ENCODE data around the gene SMOC2.

The SMOC2 gene

GRCh38 chr6:168576388-168576787 lies 135.4 kb downstream of the SMOC2 start:
- DNase-seq (ENCODE audit: low spot score) = no peak

- DNase-seq (ENCODE audit: low spot score) = no peak
Measured at GRCh38 chr6:168577496-168577895, 136.5 kb downstream of the SMOC2 start.

GRCh38 chr6:168578036-168578435 lies 137.1 kb downstream of the SMOC2 start:
- DNase-seq (ENCODE audit: low spot score) = no peak

- no peak for DNase-seq (ENCODE audit: low spot score)
Measured at GRCh38 chr6:168581236-168581635, 140.3 kb downstream of the SMOC2 start.

- DNase-seq (ENCODE audit: low spot score) = no peak
Measured at GRCh38 chr6:168581706-168582105, 140.7 kb downstream of the SMOC2 start.

- no peak for DNase-seq (ENCODE audit: low spot score)
Measured at GRCh38 chr6:168582571-168582981, 141.6 kb downstream of the SMOC2 start.

GRCh38 chr6:168583126-168583525 lies 142.1 kb downstream of the SMOC2 start:
- DNase-seq (ENCODE audit: low spot score) = no peak

GRCh38 chr6:168583821-168584220 lies 142.8 kb downstream of the SMOC2 start:
- DNase-seq (ENCODE audit: low spot score) = no peak

- no peak for DNase-seq (ENCODE audit: low spot score)
Measured at GRCh38 chr6:168584249-168584648, 143.3 kb downstream of the SMOC2 start.

- DNase-seq (ENCODE audit: low spot score) = no peak
Measured at GRCh38 chr6:168584671-168585070, 143.7 kb downstream of the SMOC2 start.

GRCh38 chr6:168585441-168585840 lies 144.5 kb downstream of the SMOC2 start:
- no peak for DNase-seq (ENCODE audit: low spot score)

GRCh38 chr6:168589275-168589674 lies 148.3 kb downstream of the SMOC2 start:
- DNase-seq (ENCODE audit: low spot score) = no peak

- DNase-seq (ENCODE audit: low spot score) = no peak
Measured at GRCh38 chr6:168590406-168590805, 149.4 kb downstream of the SMOC2 start.

- DNase-seq (ENCODE audit: low spot score) = no peak
Measured at GRCh38 chr6:168596344-168596743, 155.4 kb downstream of the SMOC2 start.

- DNase-seq (ENCODE audit: low spot score) = no peak
Measured at GRCh38 chr6:168597471-168597875, 156.5 kb downstream of the SMOC2 start.

- DNase-seq (ENCODE audit: low spot score) = no peak
Measured at GRCh38 chr6:168598251-168599117, 157.5 kb downstream of the SMOC2 start.

GRCh38 chr6:168599118-168599494 lies 158.1 kb downstream of the SMOC2 start:
- no peak for DNase-seq (ENCODE audit: low spot score)

- DNase-seq (ENCODE audit: low spot score) = no peak
Measured at GRCh38 chr6:168599769-168600330, 158.9 kb downstream of the SMOC2 start.

GRCh38 chr6:168600381-168600780 lies 159.4 kb downstream of the SMOC2 start:
- no peak for DNase-seq (ENCODE audit: low spot score)

- DNase-seq (ENCODE audit: low spot score) = no peak
Measured at GRCh38 chr6:168601111-168601510, 160.1 kb downstream of the SMOC2 start.

- DNase-seq (ENCODE audit: low spot score) = no peak
Measured at GRCh38 chr6:168601546-168601945, 160.6 kb downstream of the SMOC2 start.

GRCh38 chr6:168602576-168602975 lies 161.6 kb downstream of the SMOC2 start:
- DNase-seq (ENCODE audit: low spot score) = no peak

GRCh38 chr6:168603234-168603633 lies 162.2 kb downstream of the SMOC2 start:
- DNase-seq (ENCODE audit: low spot score) = no peak

GRCh38 chr6:168605964-168606363 lies 165.0 kb downstream of the SMOC2 start:
- no peak for DNase-seq (ENCODE audit: low spot score)

All from HuH-7 (cell line).